B cell (primary cell): Measurements from ENCODE around the gene CUTA. TPM values are rescaled to one million over a fixed set of nuclear protein-coding genes. Genes with fewer than 3 reads are reported as not detected.

ENCODE experiments used
- ATAC-seq: fragments of 200-7000 bp; cut with Tn5 transposase; one replicate; pipeline ENCODE4 v1.10.0; 2021; ENCODE audit warnings: low read depth, mild to moderate bottlenecking, moderate number of reproducible peaks, moderate library complexity
- CTCF ChIA-PET: fragments of 350-600 bp; sonication (Branson Sonifier 250); formaldehyde crosslinking; loops from one replicate; lab custom pipeline; 2021; ENCODE audit warnings: antibody characterized with exemption, inconsistent platforms; lab: Charles Lee
- POLR2A ChIA-PET: fragments of 350-600 bp; sonication (Branson Sonifier 250); formaldehyde crosslinking; loops from one replicate; lab custom pipeline; 2021; ENCODE audit warnings: antibody characterized with exemption; lab: Charles Lee
- DNase-seq: peaks from one replicate; pipeline ENCODE4 v3.0.0; 2013
- H2AFZ ChIP-seq: 2 replicates; pipeline ENCODE4 v1.6.1; 2012; ENCODE audit warnings: mild to moderate bottlenecking, low read depth, low read length; ENCODE audit not compliant: insufficient read depth, poor library complexity, severe bottlenecking
- H3K27ac ChIP-seq, 2 donors: 1 replicate in 1 of 2; 2 replicates in 1 of 2; pipeline ENCODE4 v1.5.1; 2012 to 2013; ENCODE audit warnings: low read length in 2 of 2, mild to moderate bottlenecking in 2 of 2, moderate library complexity in 1 of 2
- H3K27me3 ChIP-seq, 4 experiments: fragments of 200-600 bp in 1 of 4; sonication (generic) in 1 of 4; replicated peaks in 1 of 4; 1 replicate in 2 of 4; 2 replicates in 2 of 4; pipeline versions ENCODE4 v1.6.1 to v1.7.0; 2013 to 2016; ENCODE audit warnings: low read length in 3 of 4, mild to moderate bottlenecking in 2 of 4, mixed read lengths in 1 of 4, moderate library complexity in 1 of 4; ENCODE audit not compliant: insufficient read depth in 4 of 4, control insufficient read depth in 3 of 4; ENCODE audit errors: control extremely low read depth in 1 of 4
- H3K36me3 ChIP-seq, 2 experiments: replicated peaks in 1 of 2; 1 replicate in 1 of 2; 2 replicates in 1 of 2; pipeline versions ENCODE4 v1.6.1 to v1.7.1; 2013; ENCODE audit warnings: low read length in 1 of 2; ENCODE audit not compliant: insufficient read depth in 2 of 2, control insufficient read depth in 1 of 2; ENCODE audit errors: control extremely low read depth in 1 of 2, extremely low read depth in 1 of 2
- H3K4me1 ChIP-seq, 2 donors: fragments of 200-600 bp in 1 of 2; sonication (generic) in 1 of 2; 1 replicate in 1 of 2; 2 replicates in 1 of 2; pipeline versions ENCODE4 v1.5.1 to v1.6.1; 2013 to 2017; ENCODE audit warnings: low read length in 2 of 2; ENCODE audit not compliant: control insufficient read depth in 2 of 2, insufficient read depth in 2 of 2
- H3K4me2 ChIP-seq: replicated peaks from 2 replicates; pipeline ENCODE3; 2012; ENCODE audit warnings: mild to moderate bottlenecking, low read depth, low read length; ENCODE audit not compliant: poor library complexity, severe bottlenecking
- H3K4me3 ChIP-seq, 5 experiments: fragments of 200-600 bp in 1 of 5; sonication (generic) in 1 of 5; 1 replicate in 3 of 5; 2 replicates in 2 of 5; pipeline versions ENCODE4 v1.5.1 to v1.7.0; 2011 to 2016; ENCODE audit warnings: low read length in 4 of 5, mild to moderate bottlenecking in 4 of 5, low read depth in 2 of 5, control low read depth in 1 of 5, moderate library complexity in 1 of 5; ENCODE audit not compliant: insufficient read depth in 1 of 5; ENCODE audit errors: control extremely low read depth in 1 of 5, extremely low read depth in 1 of 5
- H3K79me2 ChIP-seq: fragments of 200-600 bp; sonication (generic); one replicate; pipeline ENCODE4 v1.6.0; 2016; ENCODE audit warnings: low read length; ENCODE audit not compliant: control insufficient read depth, insufficient read depth
- H3K9ac ChIP-seq: fragments of 200-600 bp; sonication (generic); 2 replicates; pipeline ENCODE4 v1.6.1; 2017; ENCODE audit warnings: mild to moderate bottlenecking, low read length, moderate library complexity
- H3K9me3 ChIP-seq, 3 donors: one replicate each; pipeline versions ENCODE4 v1.6.1 to v1.7.1; 2013; ENCODE audit warnings: low read length in 2 of 3; ENCODE audit not compliant: control insufficient read depth in 2 of 3, insufficient read depth in 1 of 3; ENCODE audit errors: control extremely low read depth in 1 of 3
- H4K20me1 ChIP-seq: 2 replicates; pipeline ENCODE4 v1.6.0; 2012; ENCODE audit warnings: mild to moderate bottlenecking, low read length; ENCODE audit not compliant: insufficient read depth, control insufficient read depth, poor library complexity, severe bottlenecking
- H3K27ac Mint-ChIP-seq: one replicate; pipeline ENCODE4 v1.8.0; 2021; ENCODE audit warnings: mixed read lengths
- H3K27me3 Mint-ChIP-seq: one replicate; pipeline ENCODE4 v1.8.0; 2021; ENCODE audit warnings: mixed read lengths
- H3K4me1 Mint-ChIP-seq: one replicate; pipeline ENCODE4 v1.8.0; 2021; ENCODE audit warnings: mixed read lengths
- H3K4me3 Mint-ChIP-seq: one replicate; pipeline ENCODE4 v1.8.0; 2021; ENCODE audit warnings: mixed read lengths
- H3K9me3 Mint-ChIP-seq: one replicate; pipeline ENCODE4 v1.8.0; 2022; ENCODE audit warnings: mixed read lengths; ENCODE audit not compliant: insufficient read depth
- EZH2 ChIP-seq: IDR thresholded peaks from 2 replicates; pipeline ENCODE4 v1.6.1; 2012; ENCODE audit warnings: borderline replicate concordance, low read depth, mild to moderate bottlenecking, moderate library complexity, low read length; ENCODE audit not compliant: insufficient read depth, poor library complexity, severe bottlenecking
- WGBS: methylation state at CpG from one replicate; pipeline ENCODE4 v1.1.5; 2013; ENCODE audit warnings: missing lambda C conversion rate; ENCODE audit not compliant: insufficient coverage; 5-methylcytosine and 5-hydroxymethylcytosine counted together
- intact Hi-C: fragments of 100-400 bp; cut with micrococcal nuclease; formaldehyde crosslinking; loops from one replicate; pipeline ENCODE4 v1.10.0; 2022
- polyA plus RNA-seq: library from polyadenylated mRNA; depleted of rRNA; stranded (reverse); fragments of >200 nt; gene quantifications from 2 replicates; pipeline ENCODE4 v1.2.3, GENCODE V29; 2012
- total RNA-seq, 2 donors: library from RNA; stranded (reverse); fragments of 120-200 nt in 1 of 2; gene quantifications; 1 replicate in 1 of 2; 2 replicates in 1 of 2; pipeline versions ENCODE4 v1.2.3 to v1.2.4, GENCODE V29; 2013 to 2022
- TF ChIP-seq, protein P1 (sequence below): fragments of 200-600 bp; IDR thresholded peaks from one replicate; pipeline ENCODE4 v1.8.0; 2022; ENCODE audit warnings: antibody characterized with exemption, mild to moderate bottlenecking

Gene CUTA
- total and polyA plus RNA-seq, 2 donors (not counting 1 experiment from before 2014, with no cell fraction given) = 137 to 226 TPM

DNA sequence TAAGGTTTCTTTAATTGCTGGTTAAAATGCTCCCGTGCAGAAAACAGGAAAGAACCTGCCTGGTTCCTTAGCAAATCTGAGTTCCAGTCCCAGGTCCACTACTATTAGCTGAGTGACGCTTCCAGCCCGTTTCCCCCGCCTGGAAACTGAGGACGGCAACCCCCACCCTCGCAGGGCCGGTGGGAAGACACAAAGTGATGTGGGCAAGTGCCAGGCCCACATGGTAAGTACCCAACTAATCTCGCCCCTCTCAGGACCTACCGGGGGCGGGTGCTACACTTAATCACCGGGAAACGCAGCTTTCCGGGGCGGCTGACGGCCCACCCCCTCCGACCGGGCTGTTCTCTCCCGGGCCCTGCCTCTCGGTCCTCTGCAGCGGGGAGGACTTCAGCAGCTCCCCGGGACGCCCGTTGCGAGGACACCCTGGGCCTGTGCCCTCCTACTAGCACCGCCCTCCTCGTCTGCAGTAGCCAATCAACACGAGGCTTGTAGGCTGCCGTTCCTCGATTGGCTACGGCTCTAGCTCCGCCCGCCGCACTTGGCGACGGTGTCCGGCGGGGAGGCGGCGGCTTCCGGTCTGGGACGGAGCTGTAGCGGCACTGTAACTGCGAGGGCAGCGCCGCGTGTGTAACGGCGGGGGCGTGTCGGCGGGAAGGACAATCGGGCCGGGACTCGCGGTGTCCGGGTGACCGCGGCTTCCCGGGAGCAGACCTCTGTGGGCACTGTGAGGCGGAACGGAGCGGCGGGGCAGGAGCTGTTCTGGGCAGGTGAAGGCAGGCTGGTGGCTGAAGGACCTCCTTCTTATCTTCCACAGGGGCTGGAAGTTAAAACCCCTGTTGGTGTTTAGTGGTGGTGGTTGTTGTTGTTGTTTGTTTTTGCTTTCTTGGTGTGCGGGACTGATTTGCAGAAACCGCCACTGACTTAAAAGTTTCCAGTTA lies 36.4 kb upstream of the CUTA start, which contains the start of gene ZBTB9:
TSS of gene ZBTB9 (plus strand) at position 568 of the 938 bp plus-strand sequence. CDS start 525 bp downstream, outside the sequence.
- DNase-seq = peak; percentile 94
- H3K4me1 ChIP-seq = peaks cover 12 to 21% of the 10 kb centered on the region in 2 donors
- ChIA-PET POLR2A (interaction anchor here (0.5 to 1.8 kb wide), 11 partner anchors 29 to 183 kb away, joined by 3 to 16 read pairs (median 4); partner anchors contain the start of genes CUTA, PHF1, RGL2 and RPS18), CTCF (interaction anchor here (0.6 to 2.1 kb wide), 13 partner anchors 19 to 153 kb away, joined by 3 to 8 read pairs (median 3); partner anchors contain the start of gene CUTA)
- Mint-ChIP-seq H3K27ac (peak within 1 kb of the TSS; percentile 93), H3K4me3 (peak within 1 kb of the TSS; percentile 99), H3K4me1 (peaks cover 32% of the 10 kb centered on the region), H3K27me3 (no peaks in the 10 kb centered on the region), H3K9me3 (no peaks in the 10 kb centered on the region)
- peak within 1 kb of the TSS; percentile 77 to 94 (median 81) for H3K4me3 ChIP-seq
- peak; percentile 100 for ATAC-seq
- peaks cover 4% of the 10 kb centered on the region for H4K20me1 ChIP-seq
- H2AFZ ChIP-seq = peak within 1 kb of the TSS; percentile 88
- peak within 1 kb of the TSS; percentile 57 to 84 for H3K27ac ChIP-seq
- H3K36me3 ChIP-seq = peaks cover 0 to 3% of the 10 kb centered on the region in 2 experiments
- TF ChIP-seq, protein P1, sequence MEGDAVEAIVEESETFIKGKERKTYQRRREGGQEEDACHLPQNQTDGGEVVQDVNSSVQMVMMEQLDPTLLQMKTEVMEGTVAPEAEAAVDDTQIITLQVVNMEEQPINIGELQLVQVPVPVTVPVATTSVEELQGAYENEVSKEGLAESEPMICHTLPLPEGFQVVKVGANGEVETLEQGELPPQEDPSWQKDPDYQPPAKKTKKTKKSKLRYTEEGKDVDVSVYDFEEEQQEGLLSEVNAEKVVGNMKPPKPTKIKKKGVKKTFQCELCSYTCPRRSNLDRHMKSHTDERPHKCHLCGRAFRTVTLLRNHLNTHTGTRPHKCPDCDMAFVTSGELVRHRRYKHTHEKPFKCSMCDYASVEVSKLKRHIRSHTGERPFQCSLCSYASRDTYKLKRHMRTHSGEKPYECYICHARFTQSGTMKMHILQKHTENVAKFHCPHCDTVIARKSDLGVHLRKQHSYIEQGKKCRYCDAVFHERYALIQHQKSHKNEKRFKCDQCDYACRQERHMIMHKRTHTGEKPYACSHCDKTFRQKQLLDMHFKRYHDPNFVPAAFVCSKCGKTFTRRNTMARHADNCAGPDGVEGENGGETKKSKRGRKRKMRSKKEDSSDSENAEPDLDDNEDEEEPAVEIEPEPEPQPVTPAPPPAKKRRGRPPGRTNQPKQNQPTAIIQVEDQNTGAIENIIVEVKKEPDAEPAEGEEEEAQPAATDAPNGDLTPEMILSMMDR = no peak
- no peak for TF ChIP-seq EZH2
- no peaks in the 10 kb centered on the region for H3K9me3 ChIP-seq
- H3K79me2 ChIP-seq = peaks cover 40% of the 10 kb centered on the region
- whole genome bisulfite sequencing = under 1% methylated on average over 63 of the region's 65 CpGs
- intact Hi-C loops = loop anchor here (1.0 kb wide), 5 partner anchors 23 to 126 kb away; partner anchors contain the start of genes BAK1 and CUTA
- no peaks in the 10 kb centered on the region for H3K27me3 ChIP-seq
- peak within 1 kb of the TSS; percentile 92 for H3K4me2 ChIP-seq
- peak within 1 kb of the TSS; percentile 79 for H3K9ac ChIP-seq
